Measurements from ENCODE around the gene CFHR2. TPM values are rescaled to one million over a fixed set of nuclear protein-coding genes. Genes with fewer than 3 reads are reported as not detected.
"Not testable (repeated sequence)": the region's sequence is repeated elsewhere in the genome, so short reads cannot be mapped to it uniquely, and the experiment has no call there.

The CFHR2 gene
- not detected in 2 replicates for total RNA-seq (ENCODE audit: low replicate concordance)

GRCh38 chr1:196943568-196943967 is at the start of gene CFHR2:
TSS of gene CFHR2 (plus strand) at chr1:196943738. CDS start at chr1:196943881, 143 bp downstream.
- H3K4me3 ChIP-seq (ENCODE audit: low read depth, low read length); DNase-seq (ENCODE audit: low read depth): not testable (repeated sequence)

GRCh38 chr1:196896355-196896754 is 47.2 kb upstream of the CFHR2 start:
- no peak for DNase-seq (ENCODE audit: low read depth)
- TF ChIP-seq CTCF (IDR thresholded peaks at IDR 0.05; ENCODE audit: insufficient read depth, low read length), result no peak
- H3K4me3 ChIP-seq (ENCODE audit: low read depth, low read length), result no peak overlapping the region

GRCh38 chr1:196897158-196897828 is 46.2 kb upstream of the CFHR2 start:
- DNase-seq (ENCODE audit: low read depth), result no peak
- H3K4me3 ChIP-seq (ENCODE audit: low read depth, low read length), result peak overlapping the region; percentile 29
- TF ChIP-seq CTCF (IDR thresholded peaks at IDR 0.05; ENCODE audit: insufficient read depth, low read length), result no peak

GRCh38 chr1:196902344-196902743 is 41.2 kb upstream of the CFHR2 start:
- TF ChIP-seq CTCF (IDR thresholded peaks at IDR 0.05; ENCODE audit: insufficient read depth, low read length), result no peak
- H3K4me3 ChIP-seq (ENCODE audit: low read depth, low read length), result no peak overlapping the region
- no peak for DNase-seq (ENCODE audit: low read depth)

- DNase-seq (ENCODE audit: low read depth), result peak; percentile 8
- H3K4me3 ChIP-seq (ENCODE audit: low read depth, low read length), result no peak overlapping the region
- peak; percentile 12 for TF ChIP-seq CTCF (IDR thresholded peaks at IDR 0.05; ENCODE audit: insufficient read depth, low read length)
These were observed 33.3 kb upstream of the CFHR2 start for GRCh38 chr1:196910215-196910614.

- DNase-seq (ENCODE audit: low read depth), result not testable (repeated sequence)
These were observed 31.3 kb upstream of the CFHR2 start for GRCh38 chr1:196912283-196912682.

GRCh38 chr1:196926839-196927238 is 16.7 kb upstream of the CFHR2 start:
- not testable (repeated sequence) for DNase-seq (ENCODE audit: low read depth); H3K4me3 ChIP-seq (ENCODE audit: low read depth, low read length)

More at GRCh38 chr1:196912283-196912682, 31.3 kb upstream of the CFHR2 start:
- not testable (repeated sequence) for H3K4me3 ChIP-seq (ENCODE audit: low read depth, low read length)

- DNase-seq (ENCODE audit: low read depth); H3K4me3 ChIP-seq (ENCODE audit: low read depth, low read length): not testable (repeated sequence)
These were observed 10.7 kb upstream of the CFHR2 start for GRCh38 chr1:196932853-196933252.

- no peak for DNase-seq (ENCODE audit: low read depth)
- no peak for TF ChIP-seq CTCF (IDR thresholded peaks at IDR 0.05; ENCODE audit: insufficient read depth, low read length)
- no peak overlapping the region for H3K4me3 ChIP-seq (ENCODE audit: low read depth, low read length)
These were observed 9.9 kb upstream of the CFHR2 start for GRCh38 chr1:196933531-196934189.

GRCh38 chr1:196941474-196941873 is 2.1 kb upstream of the CFHR2 start:
- not testable (repeated sequence) for DNase-seq (ENCODE audit: low read depth); H3K4me3 ChIP-seq (ENCODE audit: low read depth, low read length)

Data from fibroblast of the aortic adventitia (primary cell).